Calu3 (cell line): ENCODE measurements around the gene EEF1AKMT1. TPM values are rescaled to one million over a fixed set of nuclear protein-coding genes. Genes with fewer than 3 reads are reported as not detected.

Experiments used
- BruUV-seq: library from RNA; stranded (reverse); fragments of 400-500 nt; replicated peaks from 2 replicates; lab custom pipeline; 2021; lab: Mats Ljungman, UMichigan
- CTCF ChIA-PET: fragments of 300-600 bp; sonication (Branson Sonifier 250); formaldehyde crosslinking; loops from one replicate; lab custom pipeline; 2022; ENCODE audit warnings: antibody characterized with exemption; lab: Charles Lee
- DNase-seq: peaks from one replicate; pipeline ENCODE4 v3.0.0; 2022
- H3K27ac Mint-ChIP-seq: one replicate; pipeline ENCODE4 v1.8.0; 2022; ENCODE audit warnings: mixed read lengths; ENCODE audit not compliant: unreplicated experiment
- H3K27me3 Mint-ChIP-seq: one replicate; pipeline ENCODE4 v1.8.0; 2022; ENCODE audit warnings: mixed read lengths; ENCODE audit not compliant: unreplicated experiment
- H3K36me3 Mint-ChIP-seq: one replicate; pipeline ENCODE4 v1.8.0; 2022; ENCODE audit warnings: mild to moderate bottlenecking, moderate library complexity, mixed read lengths; ENCODE audit not compliant: insufficient read depth, unreplicated experiment
- H3K4me1 Mint-ChIP-seq: one replicate; pipeline ENCODE4 v1.8.0; 2022; ENCODE audit warnings: mild to moderate bottlenecking, low read depth, mixed read lengths; ENCODE audit not compliant: unreplicated experiment
- H3K4me3 Mint-ChIP-seq: one replicate; pipeline ENCODE4 v1.8.0; 2022; ENCODE audit warnings: mild to moderate bottlenecking, low read depth, moderate library complexity, mixed read lengths; ENCODE audit not compliant: unreplicated experiment
- H3K9me3 Mint-ChIP-seq: one replicate; pipeline ENCODE4 v1.8.0; 2022; ENCODE audit warnings: low read depth, mixed read lengths; ENCODE audit not compliant: unreplicated experiment
- intact Hi-C: fragments of 100-400 bp; cut with micrococcal nuclease; formaldehyde crosslinking; loops from one replicate; pipeline ENCODE4 v1.10.0; 2022; ENCODE audit not compliant: unreplicated experiment
- total RNA-seq: library from RNA; stranded (reverse); gene quantifications from 2 replicates; pipeline ENCODE4 v1.2.3, GENCODE V29; 2022
- TF ChIP-seq, protein P1 (sequence below): fragments of 200-600 bp; IDR thresholded peaks from one replicate; pipeline ENCODE4 v1.8.0; 2022; ENCODE audit warnings: antibody characterized with exemption; ENCODE audit not compliant: unreplicated experiment

EEF1AKMT1 gene
- total RNA-seq, 1 experiment from 2014 or later: 6.0 TPM

DNA sequence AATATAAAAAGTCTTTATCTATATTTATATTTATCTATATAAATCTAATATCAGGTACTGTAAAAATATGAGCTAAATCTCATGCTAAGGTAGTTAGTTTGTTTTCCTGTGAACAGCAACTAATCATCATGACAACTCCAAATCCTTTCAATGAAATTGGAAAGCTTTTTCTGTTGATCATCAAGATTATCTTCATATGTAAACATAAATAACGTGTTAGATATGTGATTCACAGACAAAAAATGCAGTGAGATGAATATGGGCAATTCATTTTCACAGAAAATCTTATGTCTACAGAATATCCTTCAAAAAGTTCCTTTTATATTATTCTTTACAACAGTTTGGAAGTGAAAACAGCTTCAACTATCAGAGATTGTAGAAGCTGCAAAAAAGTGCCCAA lies 41.7 kb upstream of the EEF1AKMT1 start:
- intact Hi-C loops: no loop called here
- Mint-ChIP-seq H3K36me3 (peaks cover 11% of the 10 kb centered on the region), H3K4me3 (no peak overlapping the region), H3K9me3 (no peaks in the 10 kb centered on the region), H3K4me1 (no peaks in the 10 kb centered on the region), H3K27me3 (no peaks in the 10 kb centered on the region), H3K27ac (no peak overlapping the region)
- no peak for DNase-seq
- CTCF ChIA-PET: no interaction called here
- TF ChIP-seq, protein P1, sequence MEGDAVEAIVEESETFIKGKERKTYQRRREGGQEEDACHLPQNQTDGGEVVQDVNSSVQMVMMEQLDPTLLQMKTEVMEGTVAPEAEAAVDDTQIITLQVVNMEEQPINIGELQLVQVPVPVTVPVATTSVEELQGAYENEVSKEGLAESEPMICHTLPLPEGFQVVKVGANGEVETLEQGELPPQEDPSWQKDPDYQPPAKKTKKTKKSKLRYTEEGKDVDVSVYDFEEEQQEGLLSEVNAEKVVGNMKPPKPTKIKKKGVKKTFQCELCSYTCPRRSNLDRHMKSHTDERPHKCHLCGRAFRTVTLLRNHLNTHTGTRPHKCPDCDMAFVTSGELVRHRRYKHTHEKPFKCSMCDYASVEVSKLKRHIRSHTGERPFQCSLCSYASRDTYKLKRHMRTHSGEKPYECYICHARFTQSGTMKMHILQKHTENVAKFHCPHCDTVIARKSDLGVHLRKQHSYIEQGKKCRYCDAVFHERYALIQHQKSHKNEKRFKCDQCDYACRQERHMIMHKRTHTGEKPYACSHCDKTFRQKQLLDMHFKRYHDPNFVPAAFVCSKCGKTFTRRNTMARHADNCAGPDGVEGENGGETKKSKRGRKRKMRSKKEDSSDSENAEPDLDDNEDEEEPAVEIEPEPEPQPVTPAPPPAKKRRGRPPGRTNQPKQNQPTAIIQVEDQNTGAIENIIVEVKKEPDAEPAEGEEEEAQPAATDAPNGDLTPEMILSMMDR: no peak
- BruUV-seq: no TSS peak

DNA sequence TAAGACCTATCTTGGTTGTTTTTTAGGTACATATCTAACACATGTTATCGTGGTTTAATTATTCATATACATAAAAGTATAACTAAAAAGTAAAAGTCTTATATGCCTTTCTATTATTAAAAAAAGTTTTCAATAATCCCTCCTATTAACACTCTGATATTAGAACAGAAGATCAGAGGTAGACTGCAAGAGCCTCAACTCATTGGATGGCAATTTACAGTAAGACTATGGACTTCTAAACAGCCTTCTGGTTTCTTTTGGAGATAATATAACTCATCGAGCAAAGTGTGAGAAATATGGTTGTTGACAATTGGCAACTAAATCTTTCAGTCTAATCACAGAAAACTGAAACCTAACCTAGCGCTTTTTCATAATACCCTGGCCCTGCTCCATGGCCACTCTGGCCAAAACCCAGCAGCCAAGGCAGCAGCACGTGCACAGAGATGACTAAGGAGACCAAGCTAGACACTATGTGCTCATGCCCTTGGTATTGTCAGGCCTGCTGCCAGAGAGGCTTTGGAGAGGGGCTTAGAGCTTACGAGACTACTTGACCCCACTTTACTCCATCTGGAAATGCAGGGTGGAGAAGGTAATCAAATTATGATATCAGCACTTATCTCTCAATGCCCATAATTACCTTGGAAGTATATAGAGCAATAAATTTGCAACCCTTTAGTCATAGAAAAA lies 40.6 kb upstream of the EEF1AKMT1 start:
- Mint-ChIP-seq H3K27me3 (no peaks in the 10 kb centered on the region), H3K27ac (no peak overlapping the region), H3K4me3 (no peak overlapping the region), H3K4me1 (no peaks in the 10 kb centered on the region), H3K36me3 (peaks cover 11% of the 10 kb centered on the region), H3K9me3 (no peaks in the 10 kb centered on the region)
- no TSS peak for BruUV-seq
- intact Hi-C loops: no loop called here
- TF ChIP-seq, protein P1: no peak
- CTCF ChIA-PET: no interaction called here
- peak; percentile 1 for DNase-seq

DNA sequence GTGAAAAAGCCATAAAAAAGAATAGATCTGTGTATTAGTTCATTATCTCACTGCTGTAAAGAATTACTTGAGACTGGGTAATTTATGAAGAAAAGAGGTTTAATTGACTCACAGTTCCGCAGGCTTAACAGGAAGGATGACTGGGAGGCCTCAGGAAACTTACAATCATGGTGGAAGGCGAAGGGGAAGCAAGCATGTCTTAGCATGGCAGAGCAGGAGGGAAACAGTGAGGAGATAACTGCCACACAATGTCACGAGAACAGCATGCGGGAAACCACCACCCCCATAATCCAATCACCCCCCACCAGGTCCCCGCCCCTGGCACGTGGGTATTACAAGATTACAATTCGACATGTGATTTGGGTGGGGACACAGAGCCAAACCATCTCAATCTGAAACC lies 39.1 kb upstream of the EEF1AKMT1 start:
- H3K36me3 Mint-ChIP-seq: peaks cover 11% of the 10 kb centered on the region
- H3K27ac Mint-ChIP-seq: no peak overlapping the region
- H3K27me3 Mint-ChIP-seq: no peaks in the 10 kb centered on the region
- DNase-seq: no peak
- no peaks in the 10 kb centered on the region for H3K4me1 Mint-ChIP-seq
- H3K4me3 Mint-ChIP-seq: no peak overlapping the region
- no peaks in the 10 kb centered on the region for H3K9me3 Mint-ChIP-seq
- TF ChIP-seq, protein P1: no peak
- CTCF ChIA-PET: no interaction called here
- BruUV-seq: no TSS peak
- intact Hi-C loops: no loop called here

DNA sequence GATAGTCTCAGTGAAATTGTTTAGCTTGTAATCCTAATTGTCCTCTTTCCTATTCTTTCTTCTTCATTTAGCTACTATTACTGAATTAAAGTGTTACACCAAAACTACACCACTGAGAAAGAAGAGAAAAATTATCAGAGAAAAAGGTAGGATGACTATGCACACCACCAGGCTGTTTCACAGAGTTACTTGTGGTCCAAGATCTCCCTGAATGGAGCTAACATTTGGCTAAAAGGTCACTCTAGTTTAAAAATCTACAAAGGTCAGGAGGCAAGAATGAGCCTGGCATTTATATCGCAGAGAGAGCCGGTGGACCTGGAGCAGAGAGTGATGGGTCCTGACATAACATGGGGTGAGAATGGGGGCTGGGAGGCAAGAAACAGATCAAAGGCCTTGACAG lies 37.0 kb upstream of the EEF1AKMT1 start:
- no TSS peak for BruUV-seq
- intact Hi-C loops: no loop called here
- peaks cover 6% of the 10 kb centered on the region for H3K36me3 Mint-ChIP-seq
- CTCF ChIA-PET: no interaction called here
- no peaks in the 10 kb centered on the region for H3K27me3 Mint-ChIP-seq
- H3K4me3 Mint-ChIP-seq: no peak overlapping the region
- DNase-seq: no peak
- no peak overlapping the region for H3K27ac Mint-ChIP-seq
- TF ChIP-seq, protein P1: no peak
- H3K4me1 Mint-ChIP-seq: no peaks in the 10 kb centered on the region
- no peaks in the 10 kb centered on the region for H3K9me3 Mint-ChIP-seq
